Smooth muscle cell (in vitro differentiated cells): ENCODE measurements around the gene SENP3. TPM values are rescaled to one million over a fixed set of nuclear protein-coding genes. Genes with fewer than 3 reads are reported as not detected.

ENCODE experiments used
- DNase-seq: peaks from one replicate; lab custom pipeline; 2025; ENCODE audit not compliant: unreplicated experiment; lab: John Stamatoyannopoulos, UW
- H2AFZ ChIP-seq: fragments of 200-600 bp; sonication (generic); 2 replicates; pipeline ENCODE4 v1.6.0; 2016; ENCODE audit warnings: antibody characterized with exemption, low read depth, mild to moderate bottlenecking
- H3F3A ChIP-seq: fragments of 200-600 bp; sonication (generic); 2 replicates; pipeline ENCODE4 v1.6.0; 2017; ENCODE audit warnings: antibody characterized with exemption, low read depth
- H3K27ac ChIP-seq: fragments of 200-600 bp; sonication (generic); 2 replicates; pipeline ENCODE4 v1.5.1; 2016; ENCODE audit warnings: low read depth, mild to moderate bottlenecking
- H3K27me3 ChIP-seq: fragments of 200-600 bp; sonication (generic); 2 replicates; pipeline ENCODE4 v1.6.1; 2016; ENCODE audit warnings: low read depth, mild to moderate bottlenecking
- H3K36me3 ChIP-seq: fragments of 200-600 bp; sonication (generic); 2 replicates; pipeline ENCODE4 v1.5.1; 2016; ENCODE audit warnings: low read depth
- H3K4me1 ChIP-seq: fragments of 200-600 bp; sonication (generic); 2 replicates; pipeline ENCODE4 v1.5.1; 2016; ENCODE audit warnings: low read depth
- H3K4me2 ChIP-seq: fragments of 200-600 bp; sonication (generic); 2 replicates; pipeline ENCODE4 v1.6.0; 2016; ENCODE audit warnings: mild to moderate bottlenecking
- H3K4me3 ChIP-seq: fragments of 200-600 bp; sonication (generic); 2 replicates; pipeline ENCODE4 v1.5.1; 2016; ENCODE audit warnings: mild to moderate bottlenecking
- H3K79me2 ChIP-seq: fragments of 200-600 bp; sonication (generic); 2 replicates; pipeline ENCODE4 v1.6.0; 2016; ENCODE audit warnings: low read depth, mild to moderate bottlenecking
- H3K9ac ChIP-seq: fragments of 200-600 bp; sonication (generic); 2 replicates; pipeline ENCODE4 v1.6.0; 2016; ENCODE audit warnings: low read depth
- H3K9me3 ChIP-seq: fragments of 200-600 bp; sonication (generic); replicated peaks from 2 replicates; pipeline ENCODE4 v1.5.1; 2016; ENCODE audit warnings: low read depth
- H4K20me1 ChIP-seq: fragments of 200-600 bp; sonication (generic); 2 replicates; pipeline ENCODE4 v1.6.0; 2016; ENCODE audit warnings: low read depth
- CTCF ChIP-seq: fragments of 200-600 bp; sonication (generic); IDR thresholded peaks from 2 replicates; pipeline ENCODE4 v1.5.1; 2017; ENCODE audit warnings: borderline replicate concordance, mild to moderate bottlenecking, antibody characterized with exemption; ENCODE audit not compliant: insufficient read depth, poor library complexity, severe bottlenecking
- WGBS: methylation state at CpG from one replicate; pipeline ENCODE4 v1.1.7; 2016; ENCODE audit warnings: low lambda C conversion rate; 5-methylcytosine and 5-hydroxymethylcytosine counted together
- polyA plus RNA-seq: library from polyadenylated mRNA; unstranded; fragments of >200 nt; fragmentation: Nextera tagmentation; extraction: Ambion mirVana; gene quantifications from 2 replicates; pipeline ENCODE4 v1.2.1, GENCODE V29; 2016
- total RNA-seq: library from RNA; depleted of rRNA; stranded (reverse); fragments of >200 nt; gene quantifications from 2 replicates; pipeline ENCODE4 v1.2.3, GENCODE V29; 2014

Gene SENP3
- total and polyA plus RNA-seq, 2 experiments from 2014 or later = 33.7 to 72.1 TPM

- Histone ChIP-seq H3K9me3 (no peaks in the 10 kb centered on the region), H2AFZ (peak overlapping the region; percentile 74), H3K36me3 (no peaks in the 10 kb centered on the region), H3F3A (no peaks in the 10 kb centered on the region), H3K27me3 (no peaks in the 10 kb centered on the region), H3K27ac (no peak overlapping the region), H3K79me2 (no peaks in the 10 kb centered on the region), H4K20me1 (no peaks in the 10 kb centered on the region), H3K9ac (peak overlapping the region; percentile 53), H3K4me1 (peaks cover 5% of the 10 kb centered on the region), H3K4me2 (peak overlapping the region; percentile 89), H3K4me3 (peak overlapping the region; percentile 58)
- TF ChIP-seq CTCF = no peak
- WGBS = 73% methylated on average over 19 of the region's 20 CpGs
- no peak for DNase-seq
These were observed 12.2 kb upstream of the SENP3 start for GRCh38 chr17:7549401-7550055.

- Histone ChIP-seq H3K36me3 (no peaks in the 10 kb centered on the region), H4K20me1 (no peaks in the 10 kb centered on the region), H3K9me3 (no peaks in the 10 kb centered on the region), H2AFZ (no peak overlapping the region), H3K79me2 (no peaks in the 10 kb centered on the region), H3K9ac (no peak overlapping the region), H3K4me2 (no peak overlapping the region), H3K4me1 (peaks cover 5% of the 10 kb centered on the region), H3K27me3 (no peaks in the 10 kb centered on the region), H3F3A (no peaks in the 10 kb centered on the region), H3K27ac (no peak overlapping the region), H3K4me3 (no peak overlapping the region)
- 93% methylated on average over 6 of the region's 6 CpGs for WGBS
- DNase-seq = no peak
- no peak for TF ChIP-seq CTCF
These were observed 11.4 kb upstream of the SENP3 start for GRCh38 chr17:7550344-7550743.

GRCh38 chr17:7551396-7551795 lies 10.3 kb upstream of the SENP3 start:
- Histone ChIP-seq H3K27ac (no peak overlapping the region), H4K20me1 (no peaks in the 10 kb centered on the region), H3K79me2 (no peaks in the 10 kb centered on the region), H3K9ac (no peak overlapping the region), H2AFZ (no peak overlapping the region), H3K27me3 (no peaks in the 10 kb centered on the region), H3K4me1 (peaks cover 5% of the 10 kb centered on the region), H3K4me3 (no peak overlapping the region), H3K4me2 (no peak overlapping the region), H3F3A (no peaks in the 10 kb centered on the region), H3K36me3 (no peaks in the 10 kb centered on the region), H3K9me3 (no peaks in the 10 kb centered on the region)
- 94% methylated on average over 4 of the region's 4 CpGs for WGBS
- no peak for TF ChIP-seq CTCF
- DNase-seq = no peak

- WGBS = 93% methylated on average over 6 of the region's 6 CpGs
- no peak overlapping the region for H3K4me2 ChIP-seq
- H3K36me3 ChIP-seq = no peaks in the 10 kb centered on the region
- H3K4me3 ChIP-seq = no peak overlapping the region
- no peaks in the 10 kb centered on the region for H3K79me2 ChIP-seq
- no peaks in the 10 kb centered on the region for H3F3A ChIP-seq
- H3K27ac ChIP-seq = no peak overlapping the region
- no peak for TF ChIP-seq CTCF
- no peak overlapping the region for H3K9ac ChIP-seq
- H3K27me3 ChIP-seq = no peaks in the 10 kb centered on the region
- no peaks in the 10 kb centered on the region for H3K9me3 ChIP-seq
- peaks cover 7% of the 10 kb centered on the region for H3K4me1 ChIP-seq
- H4K20me1 ChIP-seq = no peaks in the 10 kb centered on the region
- H2AFZ ChIP-seq = no peak overlapping the region
- DNase-seq = no peak
These were observed 9.1 kb upstream of the SENP3 start for GRCh38 chr17:7552621-7553051.
